HepG2 (cell line): ENCODE data around the gene BEAN1. TPM values are rescaled to one million over a fixed set of nuclear protein-coding genes. Genes with fewer than 3 reads are reported as not detected.

Experiments used
- CBFB ChIP-seq: sonication (generic); formaldehyde crosslinking; IDR thresholded peaks from 2 replicates; pipeline ENCODE4 v1.4.0; 2020; ENCODE audit warnings: missing genetic modification reagents
- MED13 ChIP-seq: sonication (generic); formaldehyde crosslinking; IDR thresholded peaks from 2 replicates; pipeline ENCODE4 v1.5.0; 2020; ENCODE audit warnings: missing genetic modification reagents
- MTERF4 ChIP-seq: sonication (generic); formaldehyde crosslinking; IDR thresholded peaks from 2 replicates; pipeline ENCODE4 v1.8.0; 2023; ENCODE audit warnings: mild to moderate bottlenecking, missing genetic modification reagents
- MTF1 ChIP-seq: sonication (generic); formaldehyde crosslinking; IDR thresholded peaks from 2 replicates; pipeline ENCODE4 v1.5.0; 2020; ENCODE audit warnings: missing genetic modification reagents
- PHF5A ChIP-seq: IDR thresholded peaks from one replicate; pipeline ENCODE4 v1.6.1; 2018; ENCODE audit warnings: low read depth, missing genetic modification reagents; ENCODE audit not compliant: unreplicated experiment
- PRPF4 ChIP-seq: fragments of 200-400 bp; formaldehyde crosslinking; IDR thresholded peaks from 2 replicates; pipeline ENCODE4 v1.6.1; 2016; ENCODE audit warnings: low read length, low read depth; ENCODE audit not compliant: poor library complexity, severe bottlenecking
- RFX5 ChIP-seq: IDR thresholded peaks from 2 replicates; pipeline ENCODE4 v1.6.1; 2011; ENCODE audit warnings: low read depth, low read length, improper control_type of control experiment
- TFE3 ChIP-seq: IDR thresholded peaks from 2 replicates; pipeline ENCODE4 v1.6.1; 2016
- ZBTB21 ChIP-seq: sonication (generic); formaldehyde crosslinking; IDR thresholded peaks from 2 replicates; pipeline ENCODE4 v1.4.0; 2020; ENCODE audit warnings: missing genetic modification reagents
- ZFP1 ChIP-seq: IDR thresholded peaks from 2 replicates; pipeline ENCODE4 v1.6.1; 2016
- ZNF556 ChIP-seq: sonication (generic); formaldehyde crosslinking; IDR thresholded peaks from 2 replicates; pipeline ENCODE4 v1.4.0; 2020; ENCODE audit warnings: mild to moderate bottlenecking, missing genetic modification reagents, borderline replicate concordance
- ZNF598 ChIP-seq: sonication (generic); formaldehyde crosslinking; IDR thresholded peaks from 2 replicates; pipeline ENCODE4 v1.5.1; 2020; ENCODE audit warnings: mild to moderate bottlenecking, missing genetic modification reagents, borderline replicate concordance
- polyA plus RNA-seq, 8 experiments: library from polyadenylated mRNA; depleted of rRNA in 3 of 8; stranded (reverse) in 7 of 8; unstranded in 1 of 8; fragments of >200 nt; fragmentation: Illumina TruSeq in 4 of 8; extraction: Trizol in 4 of 8; gene quantifications; 2 replicates each; pipeline versions ENCODE4 v1.2.1 to v1.2.3, GENCODE V29; 2011 to 2016; ENCODE audit warnings: low read depth in 4 of 8, missing spikeins in 1 of 8, mixed read lengths in 1 of 8; ENCODE audit not compliant: insufficient read depth in 1 of 8
- total RNA-seq, 5 experiments: library from RNA; depleted of rRNA; stranded (reverse); fragments of >200 nt; fragmentation: Illumina TruSeq; extraction: Trizol; gene quantifications; 2 replicates each; pipeline ENCODE4 v1.2.3, GENCODE V29; 2016; ENCODE audit warnings: low read depth in 1 of 5
- TF ChIP-seq, protein P1 (sequence below): sonication (generic); formaldehyde crosslinking; IDR thresholded peaks from 2 replicates; pipeline ENCODE4 v1.9.0; 2022; ENCODE audit warnings: missing genetic modification reagents, mild to moderate bottlenecking, borderline replicate concordance
- TF ChIP-seq, protein P2 (sequence below): sonication (generic); formaldehyde crosslinking; IDR thresholded peaks from 2 replicates; pipeline ENCODE4 v1.5.1; 2020; ENCODE audit warnings: missing genetic modification reagents, mild to moderate bottlenecking, borderline replicate concordance
- TF ChIP-seq, protein P3 (sequence below): sonication (generic); formaldehyde crosslinking; IDR thresholded peaks from 2 replicates; pipeline ENCODE4 v1.4.0; 2020; ENCODE audit warnings: missing genetic modification reagents
- TF ChIP-seq, protein P4 (sequence below): sonication (generic); formaldehyde crosslinking; IDR thresholded peaks from 2 replicates; pipeline ENCODE4 v1.5.0; 2020; ENCODE audit warnings: mild to moderate bottlenecking, missing genetic modification reagents

BEAN1 gene
- total and polyA plus RNA-seq, 2 of the 13 experiments (the other 11 are each of a cell fraction or from before 2014, with no cell fraction given) = 0.53 to 1.4 TPM

GRCh38 chr16:66481081-66481942 is 54.2 kb downstream of the BEAN1 start (continued):
- TF ChIP-seq, protein P1, sequence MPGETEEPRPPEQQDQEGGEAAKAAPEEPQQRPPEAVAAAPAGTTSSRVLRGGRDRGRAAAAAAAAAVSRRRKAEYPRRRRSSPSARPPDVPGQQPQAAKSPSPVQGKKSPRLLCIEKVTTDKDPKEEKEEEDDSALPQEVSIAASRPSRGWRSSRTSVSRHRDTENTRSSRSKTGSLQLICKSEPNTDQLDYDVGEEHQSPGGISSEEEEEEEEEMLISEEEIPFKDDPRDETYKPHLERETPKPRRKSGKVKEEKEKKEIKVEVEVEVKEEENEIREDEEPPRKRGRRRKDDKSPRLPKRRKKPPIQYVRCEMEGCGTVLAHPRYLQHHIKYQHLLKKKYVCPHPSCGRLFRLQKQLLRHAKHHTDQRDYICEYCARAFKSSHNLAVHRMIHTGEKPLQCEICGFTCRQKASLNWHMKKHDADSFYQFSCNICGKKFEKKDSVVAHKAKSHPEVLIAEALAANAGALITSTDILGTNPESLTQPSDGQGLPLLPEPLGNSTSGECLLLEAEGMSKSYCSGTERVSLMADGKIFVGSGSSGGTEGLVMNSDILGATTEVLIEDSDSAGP (CRISPR knock-in tag) = peak; percentile 32; the same call in 1 of the 2 replicates
- TF ChIP-seq RFX5 (no peak), MED13 (CRISPR knock-in tag) (no peak), ZBTB21 (CRISPR knock-in tag) (no peak), CBFB (no peak), MTERF4 (CRISPR knock-in tag) (no peak), ZFP1 (CRISPR knock-in tag) (no peak), ZNF556 (CRISPR knock-in tag) (no peak), ZNF598 (CRISPR knock-in tag) (0 out of 2 replicates have a peak, but pooled peaks have one; percentile 40), PHF5A (CRISPR knock-in tag) (no peak), MTF1 (CRISPR knock-in tag) (no peak), PRPF4 (no peak), TFE3 (CRISPR knock-in tag) (no peak)
- TF ChIP-seq, protein P2, sequence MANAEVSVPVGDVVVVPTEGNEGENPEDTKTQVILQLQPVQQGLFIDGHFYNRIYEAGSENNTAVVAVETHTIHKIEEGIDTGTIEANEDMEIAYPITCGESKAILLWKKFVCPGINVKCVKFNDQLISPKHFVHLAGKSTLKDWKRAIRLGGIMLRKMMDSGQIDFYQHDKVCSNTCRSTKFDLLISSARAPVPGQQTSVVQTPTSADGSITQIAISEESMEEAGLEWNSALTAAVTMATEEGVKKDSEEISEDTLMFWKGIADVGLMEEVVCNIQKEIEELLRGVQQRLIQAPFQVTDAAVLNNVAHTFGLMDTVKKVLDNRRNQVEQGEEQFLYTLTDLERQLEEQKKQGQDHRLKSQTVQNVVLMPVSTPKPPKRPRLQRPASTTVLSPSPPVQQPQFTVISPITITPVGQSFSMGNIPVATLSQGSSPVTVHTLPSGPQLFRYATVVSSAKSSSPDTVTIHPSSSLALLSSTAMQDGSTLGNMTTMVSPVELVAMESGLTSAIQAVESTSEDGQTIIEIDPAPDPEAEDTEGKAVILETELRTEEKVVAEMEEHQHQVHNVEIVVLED = no peak
- TF ChIP-seq, protein P3, sequence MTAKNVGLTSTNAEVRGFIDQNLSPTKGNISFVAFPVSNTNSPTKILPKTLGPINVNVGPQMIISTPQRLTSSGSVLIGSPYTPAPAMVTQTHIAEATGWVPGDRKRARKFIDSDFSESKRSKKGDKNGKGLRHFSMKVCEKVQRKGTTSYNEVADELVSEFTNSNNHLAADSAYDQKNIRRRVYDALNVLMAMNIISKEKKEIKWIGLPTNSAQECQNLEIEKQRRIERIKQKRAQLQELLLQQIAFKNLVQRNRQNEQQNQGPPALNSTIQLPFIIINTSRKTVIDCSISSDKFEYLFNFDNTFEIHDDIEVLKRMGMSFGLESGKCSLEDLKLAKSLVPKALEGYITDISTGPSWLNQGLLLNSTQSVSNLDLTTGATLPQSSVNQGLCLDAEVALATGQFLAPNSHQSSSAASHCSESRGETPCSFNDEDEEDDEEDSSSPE (CRISPR knock-in tag) = no peak
- TF ChIP-seq, protein P4, sequence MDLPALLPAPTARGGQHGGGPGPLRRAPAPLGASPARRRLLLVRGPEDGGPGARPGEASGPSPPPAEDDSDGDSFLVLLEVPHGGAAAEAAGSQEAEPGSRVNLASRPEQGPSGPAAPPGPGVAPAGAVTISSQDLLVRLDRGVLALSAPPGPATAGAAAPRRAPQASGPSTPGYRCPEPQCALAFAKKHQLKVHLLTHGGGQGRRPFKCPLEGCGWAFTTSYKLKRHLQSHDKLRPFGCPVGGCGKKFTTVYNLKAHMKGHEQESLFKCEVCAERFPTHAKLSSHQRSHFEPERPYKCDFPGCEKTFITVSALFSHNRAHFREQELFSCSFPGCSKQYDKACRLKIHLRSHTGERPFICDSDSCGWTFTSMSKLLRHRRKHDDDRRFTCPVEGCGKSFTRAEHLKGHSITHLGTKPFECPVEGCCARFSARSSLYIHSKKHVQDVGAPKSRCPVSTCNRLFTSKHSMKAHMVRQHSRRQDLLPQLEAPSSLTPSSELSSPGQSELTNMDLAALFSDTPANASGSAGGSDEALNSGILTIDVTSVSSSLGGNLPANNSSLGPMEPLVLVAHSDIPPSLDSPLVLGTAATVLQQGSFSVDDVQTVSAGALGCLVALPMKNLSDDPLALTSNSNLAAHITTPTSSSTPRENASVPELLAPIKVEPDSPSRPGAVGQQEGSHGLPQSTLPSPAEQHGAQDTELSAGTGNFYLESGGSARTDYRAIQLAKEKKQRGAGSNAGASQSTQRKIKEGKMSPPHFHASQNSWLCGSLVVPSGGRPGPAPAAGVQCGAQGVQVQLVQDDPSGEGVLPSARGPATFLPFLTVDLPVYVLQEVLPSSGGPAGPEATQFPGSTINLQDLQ = no peak
